A549 (cell line): ENCODE measurements around the gene UBR7. TPM values are rescaled to one million over a fixed set of nuclear protein-coding genes. Genes with fewer than 3 reads are reported as not detected.
A peak's percentile ranks its signal among the peaks of the same experiment; 100 is the strongest.
"Not testable (repeated sequence)": the region's sequence is repeated elsewhere in the genome, so short reads cannot be mapped to it uniquely, and the experiment has no call there.

Experiments
- ATAC-seq, 2 experiments: fragments of 200-7000 bp in 1 of 2; fragments of >200 bp in 1 of 2; cut with Nextera tagmentation in 1 of 2; cut with Tn5 transposase in 1 of 2; 3 replicates each; pipeline versions ENCODE4 v1.8.0 to v1.9.1; 2018 to 2020; ENCODE audit warnings: mild to moderate bottlenecking in 1 of 2, moderate library complexity in 1 of 2
- CTCF ChIA-PET: fragments of 300-600 bp; sonication (Branson Sonifier 250); formaldehyde crosslinking; extraction: SDS; loops from one replicate; lab custom pipeline; 2021; ENCODE audit warnings: antibody characterized with exemption, inconsistent platforms; lab: Yijun Ruan, JAX
- POLR2A ChIA-PET: fragments of 350-600 bp; formaldehyde crosslinking; extraction: SDS; loops from one replicate; lab custom pipeline; 2021; ENCODE audit warnings: antibody characterized with exemption, inconsistent platforms; lab: Yijun Ruan, JAX
- DNase-seq, 2 experiments: peaks; one replicate each; pipeline versions ENCODE4 v3.0.0 to v3.0.0-alpha.2; 2011 to 2016; ENCODE audit warnings: low read depth in 1 of 2, low spot score in 1 of 2
- FAIRE-seq: peaks from 2 replicates; lab custom pipeline; 2011; peaks lifted over from hg19 to GRCh38; lab: Jason Lieb, UNC
- H3K27ac ChIP-seq, 2 experiments: fragments of >200 bp; sonication (Bioruptor Twin); formaldehyde crosslinking; 3 replicates each; pipeline ENCODE4 v1.5.1; 2016 to 2017
- H3K4me1 ChIP-seq: fragments of >200 bp; sonication (Bioruptor Twin); formaldehyde crosslinking; 3 replicates; pipeline ENCODE4 v1.6.1; 2016
- H3K4me2 ChIP-seq: fragments of >200 bp; sonication (Bioruptor Twin); formaldehyde crosslinking; 3 replicates; pipeline ENCODE4 v1.6.1; 2016
- H3K4me3 ChIP-seq: fragments of >200 bp; sonication (Bioruptor Twin); formaldehyde crosslinking; 3 replicates; pipeline ENCODE4 v1.5.1; 2016
- H3K9me3 ChIP-seq: fragments of >200 bp; sonication (Bioruptor Twin); formaldehyde crosslinking; 3 replicates; pipeline ENCODE4 v1.6.1; 2016
- ESRRA ChIP-seq: fragments of 150-350 bp; IDR thresholded peaks from 2 replicates; pipeline ENCODE4 v1.6.1; 2014; ENCODE audit warnings: mild to moderate bottlenecking, low read length, borderline replicate concordance
- HDAC2 ChIP-seq: fragments of 200-600 bp; sonication (generic); IDR thresholded peaks from 2 replicates; pipeline ENCODE4 v1.6.1; 2016
- MAZ ChIP-seq: fragments of 150-350 bp; IDR thresholded peaks from 2 replicates; pipeline ENCODE4 v1.6.1; 2014; ENCODE audit warnings: antibody characterized with exemption, low read depth, low read length, borderline replicate concordance
- NR3C1 ChIP-seq: fragments of >200 bp; sonication (Bioruptor Twin); formaldehyde crosslinking; IDR thresholded peaks from 3 replicates; pipeline ENCODE4 v1.6.1; 2017
- RAD21 ChIP-seq, 2 experiments: fragments of >200 bp in 1 of 2; sonication (Bioruptor Twin) in 1 of 2; formaldehyde crosslinking in 1 of 2; IDR thresholded peaks in 1 of 2; conservative IDR thresholded peaks in 1 of 2; 2 replicates in 1 of 2; 3 replicates in 1 of 2; pipeline ENCODE4 v1.6.1; 2012 to 2018; ENCODE audit warnings: inconsistent platforms in 1 of 2
- RARB ChIP-seq: fragments of 250-450 bp; sonication (Bioruptor Pico); IDR thresholded peaks from 2 replicates; pipeline ENCODE4 v1.8.0; 2021; ENCODE audit warnings: mild to moderate bottlenecking, moderate library complexity
- SMC3 ChIP-seq: fragments of >200 bp; sonication (Bioruptor Twin); formaldehyde crosslinking; IDR thresholded peaks from 3 replicates; pipeline ENCODE4 v1.6.1; 2018; ENCODE audit warnings: inconsistent platforms
- ZSCAN20 ChIP-seq: fragments of 250-450 bp; sonication (Bioruptor Pico); IDR thresholded peaks from 2 replicates; pipeline ENCODE4 v1.8.0; 2022; ENCODE audit warnings: mild to moderate bottlenecking, moderate library complexity
- WGBS: methylation state at CpG from one replicate; pipeline ENCODE4 v1.1.6; 2017; ENCODE audit errors: missing lambda C conversion rate; 5-methylcytosine and 5-hydroxymethylcytosine counted together
- polyA plus RNA-seq, 4 experiments: library from polyadenylated mRNA; depleted of rRNA in 3 of 4; stranded (reverse); fragments of >200 nt; fragmentation: RNase III in 1 of 4; extraction: RNeasy Plus Mini Kit Qiagen cat#74134 plus additional on column Dnase treatment in 1 of 4; gene quantifications; 2 replicates in 3 of 4; 3 replicates in 1 of 4; pipeline ENCODE4 v1.2.3, GENCODE V29; 2011 to 2017
- TF ChIP-seq, protein P1 (sequence below): IDR thresholded peaks from 2 replicates; pipeline ENCODE4 v1.6.1; 2012
- TF ChIP-seq, protein P2 (sequence below): fragments of >200 bp; sonication (Bioruptor Twin); formaldehyde crosslinking; IDR thresholded peaks from 3 replicates; pipeline ENCODE4 v1.5.1; 2016
- TF ChIP-seq, protein P3 (sequence below): fragments of >200 bp; sonication (Bioruptor Twin); formaldehyde crosslinking; IDR thresholded peaks from 3 replicates; pipeline ENCODE4 v1.6.1; 2016
- TF ChIP-seq, protein P4 (sequence below): IDR thresholded peaks from 2 replicates; pipeline ENCODE4 v1.6.1; 2012; ENCODE audit warnings: low read depth, borderline replicate concordance
- TF ChIP-seq, protein P5 (sequence below): fragments of 150-350 bp; IDR thresholded peaks from 2 replicates; pipeline ENCODE4 v1.6.1; 2014; ENCODE audit warnings: low read depth, mild to moderate bottlenecking, low read length
- TF ChIP-seq, protein P6 (sequence below): fragments of >200 bp; sonication (Bioruptor Twin); formaldehyde crosslinking; IDR thresholded peaks from 2 replicates; pipeline ENCODE4 v1.6.1; 2016

The UBR7 gene
- polyA plus RNA-seq, 2 of the 4 experiments (the other 2 are of a cell fraction), result 37.0 to 40.4 TPM

DNA sequence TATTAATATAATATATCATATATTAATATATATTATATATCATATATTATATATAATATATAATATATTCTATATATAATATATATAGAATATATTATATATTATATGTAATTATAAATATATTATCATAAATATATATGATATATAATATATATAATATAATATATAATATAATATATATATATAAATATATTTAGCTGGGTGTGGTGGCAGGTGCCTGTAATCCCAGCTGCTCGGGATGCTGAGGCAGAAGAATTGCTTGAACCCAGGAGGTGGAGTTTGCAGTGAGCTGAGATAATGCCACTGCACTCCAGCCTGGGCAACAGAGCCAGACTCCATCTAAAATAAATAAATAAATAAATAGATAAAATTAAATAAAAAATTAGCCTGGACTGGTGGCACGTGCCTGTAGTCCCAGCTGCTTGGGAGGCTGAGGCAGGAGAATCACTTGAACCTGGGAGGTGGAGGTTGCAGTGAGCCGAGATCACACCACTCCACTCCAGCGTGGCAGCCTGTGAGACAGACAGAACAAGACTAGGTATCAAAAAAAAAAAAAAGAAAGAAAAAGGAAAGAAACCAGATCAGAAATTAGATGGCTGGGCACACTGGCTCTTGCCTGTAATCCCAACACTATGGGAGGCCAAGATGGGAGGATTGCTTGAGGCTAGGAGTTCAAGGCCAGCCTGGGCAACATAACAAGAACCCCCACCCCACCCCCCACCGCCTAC is 47.3 kb upstream of the UBR7 start:
- not testable (repeated sequence) for H3K27ac ChIP-seq, H3K4me3 ChIP-seq, FAIRE-seq, H3K4me1 ChIP-seq, H3K9me3 ChIP-seq, DNase-seq
- 18% methylated on average over 5 of the region's 5 CpGs for WGBS
- ChIA-PET CTCF (interaction anchor here (0.6 to 2.5 kb wide), 17 partner anchors 9 to 700 kb away, joined by 3 to 15 read pairs (median 4); no protein-coding TSS in a partner anchor), POLR2A (interaction anchor here (1.2 kb wide), 1 partner anchor 10 kb away, joined by 3 read pairs; no protein-coding TSS in a partner anchor)
- peak overlapping the region; percentile 57 for H3K4me2 ChIP-seq
- peak in 1 of 2 experiments; percentile 63; a peak in 3 of 6 replicates for ATAC-seq

DNA sequence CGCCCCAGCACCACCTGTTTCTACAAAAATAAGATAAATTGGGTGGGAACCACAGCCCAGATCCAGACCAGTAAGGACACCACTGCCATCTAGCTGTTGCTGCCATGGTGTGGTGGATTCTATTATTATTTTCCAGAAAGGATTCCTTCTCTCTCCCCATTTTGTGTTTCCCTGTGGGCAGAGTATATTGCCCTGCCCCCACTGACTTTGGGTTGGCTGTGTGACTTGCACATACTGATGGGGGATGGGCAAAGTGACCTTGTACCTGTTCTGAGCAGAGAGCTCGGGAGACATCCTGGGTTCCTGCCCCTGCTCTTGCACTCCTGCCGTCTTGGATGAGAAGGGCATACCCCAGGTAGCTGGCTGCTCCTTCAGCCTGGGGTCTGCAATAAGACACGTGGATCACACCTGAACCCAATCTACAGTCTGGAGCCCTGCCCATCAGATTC is 46.7 kb upstream of the UBR7 start:
- ATAC-seq, result peak; percentile 89 to 91
- DNase-seq, result peak; percentile 62 to 66
- H3K27ac ChIP-seq, result no peak overlapping the region
- ChIA-PET POLR2A (interaction anchor here (1.2 kb wide), 1 partner anchor 9 kb away, joined by 3 read pairs; no protein-coding TSS in a partner anchor), CTCF (interaction anchor here (0.7 to 2.5 kb wide), 18 partner anchors 8 to 285 kb away, joined by 3 to 15 read pairs (median 4); no protein-coding TSS in a partner anchor)
- 29% methylated on average over 4 of the region's 4 CpGs for WGBS
- H3K9me3 ChIP-seq, result no peaks in the 10 kb centered on the region
- no peak for FAIRE-seq
- H3K4me3 ChIP-seq, result no peak overlapping the region
- TF ChIP-seq, protein P1, sequence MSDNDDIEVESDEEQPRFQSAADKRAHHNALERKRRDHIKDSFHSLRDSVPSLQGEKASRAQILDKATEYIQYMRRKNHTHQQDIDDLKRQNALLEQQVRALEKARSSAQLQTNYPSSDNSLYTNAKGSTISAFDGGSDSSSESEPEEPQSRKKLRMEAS, result no peak
- TF ChIP-seq, protein P2, sequence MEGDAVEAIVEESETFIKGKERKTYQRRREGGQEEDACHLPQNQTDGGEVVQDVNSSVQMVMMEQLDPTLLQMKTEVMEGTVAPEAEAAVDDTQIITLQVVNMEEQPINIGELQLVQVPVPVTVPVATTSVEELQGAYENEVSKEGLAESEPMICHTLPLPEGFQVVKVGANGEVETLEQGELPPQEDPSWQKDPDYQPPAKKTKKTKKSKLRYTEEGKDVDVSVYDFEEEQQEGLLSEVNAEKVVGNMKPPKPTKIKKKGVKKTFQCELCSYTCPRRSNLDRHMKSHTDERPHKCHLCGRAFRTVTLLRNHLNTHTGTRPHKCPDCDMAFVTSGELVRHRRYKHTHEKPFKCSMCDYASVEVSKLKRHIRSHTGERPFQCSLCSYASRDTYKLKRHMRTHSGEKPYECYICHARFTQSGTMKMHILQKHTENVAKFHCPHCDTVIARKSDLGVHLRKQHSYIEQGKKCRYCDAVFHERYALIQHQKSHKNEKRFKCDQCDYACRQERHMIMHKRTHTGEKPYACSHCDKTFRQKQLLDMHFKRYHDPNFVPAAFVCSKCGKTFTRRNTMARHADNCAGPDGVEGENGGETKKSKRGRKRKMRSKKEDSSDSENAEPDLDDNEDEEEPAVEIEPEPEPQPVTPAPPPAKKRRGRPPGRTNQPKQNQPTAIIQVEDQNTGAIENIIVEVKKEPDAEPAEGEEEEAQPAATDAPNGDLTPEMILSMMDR, result peak; percentile 58
- TF ChIP-seq ZSCAN20 (CRISPR knock-in tag) (no peak), MAZ (no peak), RAD21 (conservative IDR thresholded peaks at IDR 0.05 in 1 of 2, IDR thresholded peaks at IDR 0.05 in 1 of 2) (peak; percentile 62 to 67; a peak in 4 of 5 replicates), NR3C1 (no peak), HDAC2 (no peak), SMC3 (peak; percentile 48; the same call in 2 of the 3 replicates), RARB (CRISPR knock-in tag) (no peak), ESRRA (no peak)
- TF ChIP-seq, protein P3, sequence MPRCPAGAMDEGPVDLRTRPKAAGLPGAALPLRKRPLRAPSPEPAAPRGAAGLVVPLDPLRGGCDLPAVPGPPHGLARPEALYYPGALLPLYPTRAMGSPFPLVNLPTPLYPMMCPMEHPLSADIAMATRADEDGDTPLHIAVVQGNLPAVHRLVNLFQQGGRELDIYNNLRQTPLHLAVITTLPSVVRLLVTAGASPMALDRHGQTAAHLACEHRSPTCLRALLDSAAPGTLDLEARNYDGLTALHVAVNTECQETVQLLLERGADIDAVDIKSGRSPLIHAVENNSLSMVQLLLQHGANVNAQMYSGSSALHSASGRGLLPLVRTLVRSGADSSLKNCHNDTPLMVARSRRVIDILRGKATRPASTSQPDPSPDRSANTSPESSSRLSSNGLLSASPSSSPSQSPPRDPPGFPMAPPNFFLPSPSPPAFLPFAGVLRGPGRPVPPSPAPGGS, result no peak
- TF ChIP-seq, protein P4, sequence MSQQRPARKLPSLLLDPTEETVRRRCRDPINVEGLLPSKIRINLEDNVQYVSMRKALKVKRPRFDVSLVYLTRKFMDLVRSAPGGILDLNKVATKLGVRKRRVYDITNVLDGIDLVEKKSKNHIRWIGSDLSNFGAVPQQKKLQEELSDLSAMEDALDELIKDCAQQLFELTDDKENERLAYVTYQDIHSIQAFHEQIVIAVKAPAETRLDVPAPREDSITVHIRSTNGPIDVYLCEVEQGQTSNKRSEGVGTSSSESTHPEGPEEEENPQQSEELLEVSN, result no peak
- TF ChIP-seq, protein P5, sequence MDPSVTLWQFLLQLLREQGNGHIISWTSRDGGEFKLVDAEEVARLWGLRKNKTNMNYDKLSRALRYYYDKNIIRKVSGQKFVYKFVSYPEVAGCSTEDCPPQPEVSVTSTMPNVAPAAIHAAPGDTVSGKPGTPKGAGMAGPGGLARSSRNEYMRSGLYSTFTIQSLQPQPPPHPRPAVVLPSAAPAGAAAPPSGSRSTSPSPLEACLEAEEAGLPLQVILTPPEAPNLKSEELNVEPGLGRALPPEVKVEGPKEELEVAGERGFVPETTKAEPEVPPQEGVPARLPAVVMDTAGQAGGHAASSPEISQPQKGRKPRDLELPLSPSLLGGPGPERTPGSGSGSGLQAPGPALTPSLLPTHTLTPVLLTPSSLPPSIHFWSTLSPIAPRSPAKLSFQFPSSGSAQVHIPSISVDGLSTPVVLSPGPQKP, result no peak
- TF ChIP-seq, protein P6, sequence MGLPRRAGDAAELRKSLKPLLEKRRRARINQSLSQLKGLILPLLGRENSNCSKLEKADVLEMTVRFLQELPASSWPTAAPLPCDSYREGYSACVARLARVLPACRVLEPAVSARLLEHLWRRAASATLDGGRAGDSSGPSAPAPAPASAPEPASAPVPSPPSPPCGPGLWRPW, result no peak
- 0 out of 3 replicates have a peak, but pooled peaks cover 3% of the 10 kb centered on the region for H3K4me1 ChIP-seq
- peak overlapping the region; percentile 57 for H3K4me2 ChIP-seq
